MM.1S (cell line): ENCODE data around the gene C6orf136.

Experiments
- DNase-seq: peaks from one replicate; pipeline ENCODE4 v3.0.0-alpha.2; 2015
- H2AFZ ChIP-seq: fragments of 300-600 bp; sonication (generic); 2 replicates; pipeline ENCODE4 v1.6.0; 2016; ENCODE audit warnings: antibody characterized with exemption, low read length
- H3F3A ChIP-seq: fragments of 300-600 bp; sonication (generic); 2 replicates; pipeline ENCODE4 v1.6.1; 2016; ENCODE audit warnings: mild to moderate bottlenecking, antibody characterized with exemption, low read length, moderate library complexity, mixed read lengths; ENCODE audit not compliant: insufficient read depth
- H3K27ac ChIP-seq: fragments of 300-600 bp; sonication (generic); 2 replicates; pipeline ENCODE4 v1.5.1; 2016; ENCODE audit warnings: mild to moderate bottlenecking, low read length
- H3K27me3 ChIP-seq: fragments of 300-600 bp; sonication (generic); replicated peaks from 2 replicates; pipeline ENCODE4 v1.6.0; 2016; ENCODE audit warnings: low read length; ENCODE audit not compliant: insufficient read depth
- H3K36me3 ChIP-seq: fragments of 300-600 bp; sonication (generic); replicated peaks from 2 replicates; pipeline ENCODE4 v1.6.1; 2016; ENCODE audit warnings: mild to moderate bottlenecking, low read length, mixed read lengths; ENCODE audit not compliant: insufficient read depth
- H3K4me1 ChIP-seq: fragments of 300-600 bp; sonication (generic); 2 replicates; pipeline ENCODE4 v1.6.1; 2016; ENCODE audit warnings: low read length, mixed read lengths
- H3K4me2 ChIP-seq: fragments of 300-600 bp; sonication (generic); 2 replicates; pipeline ENCODE4 v1.6.0; 2016; ENCODE audit warnings: low read depth, low read length
- H3K4me3 ChIP-seq: fragments of 300-600 bp; sonication (generic); 2 replicates; pipeline ENCODE4 v1.5.1; 2016; ENCODE audit warnings: low read length, mixed read lengths
- H3K79me2 ChIP-seq: fragments of 300-600 bp; sonication (generic); 2 replicates; pipeline ENCODE4 v1.6.1; 2016; ENCODE audit warnings: mixed run types, low read length, mixed read lengths
- H3K9ac ChIP-seq: fragments of 300-600 bp; sonication (generic); 2 replicates; pipeline ENCODE4 v1.6.1; 2016; ENCODE audit warnings: low read length, mixed read lengths
- H3K9me2 ChIP-seq: fragments of 300-600 bp; sonication (generic); replicated peaks from 2 replicates; pipeline ENCODE4 v1.6.1; 2016; ENCODE audit warnings: mild to moderate bottlenecking, low read length, mixed read lengths; ENCODE audit not compliant: insufficient read depth
- H3K9me3 ChIP-seq: fragments of 300-600 bp; sonication (generic); replicated peaks from 2 replicates; pipeline ENCODE4 v1.6.1; 2016; ENCODE audit warnings: mild to moderate bottlenecking, low read length, mixed read lengths; ENCODE audit not compliant: insufficient read depth
- H4K20me1 ChIP-seq: fragments of 300-600 bp; sonication (generic); 2 replicates; pipeline ENCODE4 v1.6.1; 2016; ENCODE audit warnings: mild to moderate bottlenecking, low read length, moderate library complexity, mixed read lengths; ENCODE audit not compliant: insufficient read depth
- EZH2 ChIP-seq: fragments of 300-600 bp; sonication (generic); optimal IDR thresholded peaks from 2 replicates; pipeline ENCODE3; 2017; ENCODE audit warnings: low read depth, mild to moderate bottlenecking, antibody characterized with exemption, low read length, mixed read lengths
- EZH2phosphoT487 ChIP-seq: fragments of 300-600 bp; sonication (generic); IDR thresholded peaks from 2 replicates; pipeline ENCODE4 v1.6.1; 2018; ENCODE audit warnings: antibody characterized with exemption, low read length
- TF ChIP-seq, protein P1 (sequence below): fragments of 300-600 bp; sonication (generic); IDR thresholded peaks from 2 replicates; pipeline ENCODE4 v1.5.1; 2016; ENCODE audit warnings: antibody characterized with exemption, low read length, mixed read lengths

The C6orf136 gene

DNA sequence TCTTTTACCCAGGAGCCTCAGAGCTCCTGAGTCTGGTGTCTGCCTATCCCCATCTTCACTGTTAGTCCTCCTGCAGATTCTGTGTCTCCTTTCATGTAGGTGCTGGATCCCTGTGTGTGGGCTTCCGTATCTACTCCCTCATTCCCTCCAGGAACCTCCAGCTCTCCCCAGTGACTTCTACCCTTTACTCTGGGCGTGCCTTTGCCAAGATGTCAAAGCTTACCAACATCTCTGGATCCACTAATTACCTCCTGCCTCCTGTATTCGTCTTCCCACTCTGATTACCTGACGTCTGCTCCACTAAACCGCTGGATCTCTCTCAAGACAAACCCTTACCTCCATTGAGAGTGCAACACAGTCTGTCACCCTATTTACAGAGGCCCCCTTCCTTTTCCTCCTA lies 2.2 kb upstream of the C6orf136 start:
- Histone ChIP-seq H3K9ac (no peak overlapping the region), H3K36me3 (peaks cover 4% of the 10 kb centered on the region; the same call in 1 of the 2 replicates), H3F3A (0 out of 2 replicates have a peak, but pooled peaks cover 4% of the 10 kb centered on the region), H3K4me1 (peaks cover 5% of the 10 kb centered on the region; the same call in 1 of the 2 replicates), H3K27me3 (no peaks in the 10 kb centered on the region), H3K4me3 (no peak overlapping the region), H3K27ac (no peak overlapping the region), H3K9me3 (no peaks in the 10 kb centered on the region), H3K79me2 (peaks cover 39% of the 10 kb centered on the region), H3K4me2 (no peak overlapping the region), H3K9me2 (no peaks in the 10 kb centered on the region), H2AFZ (no peak overlapping the region), H4K20me1 (no peaks in the 10 kb centered on the region)
- no peak for TF ChIP-seq EZH2
- no peak for DNase-seq

DNA sequence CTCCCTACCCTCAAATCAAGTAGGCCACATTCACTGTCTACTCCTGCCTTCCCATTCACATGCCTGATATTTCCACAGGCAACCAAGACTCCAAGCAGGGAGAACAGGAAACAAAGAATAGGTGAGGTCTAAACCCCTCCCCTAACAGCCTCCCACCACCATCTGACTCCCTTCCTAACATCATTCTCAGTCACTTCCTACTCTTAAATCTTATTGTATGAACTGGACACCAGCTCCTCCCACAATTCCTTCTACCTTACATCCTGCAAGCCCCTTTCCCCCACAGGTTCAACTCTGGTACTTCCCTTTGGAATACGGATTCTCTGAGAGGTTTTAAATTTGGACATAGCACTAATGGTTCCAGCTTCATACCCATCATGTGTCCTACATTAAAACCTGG lies 944 bp upstream of the C6orf136 start:
- no peak overlapping the region for H3K9ac ChIP-seq
- H3K27ac ChIP-seq = no peak overlapping the region
- H3K27me3 ChIP-seq = no peaks in the 10 kb centered on the region
- peaks cover 4% of the 10 kb centered on the region; the same call in 1 of the 2 replicates for H3F3A ChIP-seq
- H3K9me2 ChIP-seq = no peaks in the 10 kb centered on the region
- no peaks in the 10 kb centered on the region for H4K20me1 ChIP-seq
- DNase-seq = no peak
- H3K4me3 ChIP-seq = no peak overlapping the region
- TF ChIP-seq EZH2phosphoT487 = no peak
- TF ChIP-seq EZH2 = no peak
- TF ChIP-seq, protein P1, sequence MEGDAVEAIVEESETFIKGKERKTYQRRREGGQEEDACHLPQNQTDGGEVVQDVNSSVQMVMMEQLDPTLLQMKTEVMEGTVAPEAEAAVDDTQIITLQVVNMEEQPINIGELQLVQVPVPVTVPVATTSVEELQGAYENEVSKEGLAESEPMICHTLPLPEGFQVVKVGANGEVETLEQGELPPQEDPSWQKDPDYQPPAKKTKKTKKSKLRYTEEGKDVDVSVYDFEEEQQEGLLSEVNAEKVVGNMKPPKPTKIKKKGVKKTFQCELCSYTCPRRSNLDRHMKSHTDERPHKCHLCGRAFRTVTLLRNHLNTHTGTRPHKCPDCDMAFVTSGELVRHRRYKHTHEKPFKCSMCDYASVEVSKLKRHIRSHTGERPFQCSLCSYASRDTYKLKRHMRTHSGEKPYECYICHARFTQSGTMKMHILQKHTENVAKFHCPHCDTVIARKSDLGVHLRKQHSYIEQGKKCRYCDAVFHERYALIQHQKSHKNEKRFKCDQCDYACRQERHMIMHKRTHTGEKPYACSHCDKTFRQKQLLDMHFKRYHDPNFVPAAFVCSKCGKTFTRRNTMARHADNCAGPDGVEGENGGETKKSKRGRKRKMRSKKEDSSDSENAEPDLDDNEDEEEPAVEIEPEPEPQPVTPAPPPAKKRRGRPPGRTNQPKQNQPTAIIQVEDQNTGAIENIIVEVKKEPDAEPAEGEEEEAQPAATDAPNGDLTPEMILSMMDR = no peak
- peak overlapping the region; percentile 77 for H3K4me2 ChIP-seq
- H3K4me1 ChIP-seq = peaks cover 5% of the 10 kb centered on the region; the same call in 1 of the 2 replicates
- H3K36me3 ChIP-seq = peaks cover 4% of the 10 kb centered on the region; the same call in 1 of the 2 replicates
- no peak overlapping the region for H2AFZ ChIP-seq
- H3K9me3 ChIP-seq = no peaks in the 10 kb centered on the region
- H3K79me2 ChIP-seq = peaks cover 42% of the 10 kb centered on the region

DNA sequence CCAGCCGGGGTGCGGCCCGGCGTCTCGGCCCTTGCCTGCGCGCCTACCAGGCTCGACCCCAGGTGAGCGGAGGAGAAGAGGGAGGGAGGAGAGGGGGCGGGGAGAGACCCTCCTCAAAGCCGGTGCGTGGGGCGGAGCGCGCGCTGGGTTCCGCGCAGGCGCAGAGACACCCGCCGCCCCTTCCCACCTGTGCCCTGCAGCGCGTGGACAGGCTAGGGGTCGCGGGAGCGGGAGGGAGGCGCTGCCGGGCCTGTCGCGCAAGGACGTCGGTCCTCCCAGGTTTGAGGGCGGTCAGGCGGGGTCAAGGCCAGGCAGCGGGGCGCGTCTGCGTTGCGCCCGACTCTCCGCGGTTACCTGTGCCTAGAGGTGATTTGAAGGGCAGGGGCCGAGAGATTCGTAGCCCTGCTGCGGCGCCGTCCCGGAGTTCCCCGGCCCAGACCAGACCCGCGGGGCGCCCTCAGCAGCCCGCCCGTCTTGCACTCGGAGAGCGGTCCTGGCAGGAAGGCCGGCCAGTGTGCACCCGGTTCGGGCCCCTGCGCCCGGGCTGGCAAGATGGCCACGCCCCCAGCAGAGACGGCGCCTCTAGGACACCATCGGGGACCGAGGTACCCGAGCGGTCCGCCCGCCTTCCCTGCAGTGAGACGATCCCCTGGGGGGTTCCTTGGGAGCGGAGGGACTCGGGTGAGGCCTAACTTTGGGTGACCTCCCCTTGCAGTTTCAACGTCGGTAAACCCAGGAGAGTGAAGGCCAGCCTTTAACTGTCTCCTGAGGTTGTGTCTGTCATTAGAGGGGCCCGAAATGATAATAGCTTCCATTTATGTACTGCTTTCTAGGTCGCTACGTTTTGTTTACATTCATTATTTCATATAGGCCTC lies 546 bp downstream of the C6orf136 start:
- H3K79me2 ChIP-seq = peaks cover 42% of the 10 kb centered on the region
- H2AFZ ChIP-seq = peak overlapping the region; percentile 77
- TF ChIP-seq EZH2 = no peak
- no peak for TF ChIP-seq EZH2phosphoT487
- TF ChIP-seq, protein P1 = no peak
- peak; percentile 70 for DNase-seq
- H3K9me2 ChIP-seq = no peaks in the 10 kb centered on the region
- peaks cover 4% of the 10 kb centered on the region; the same call in 1 of the 2 replicates for H3K36me3 ChIP-seq
- peaks cover 8% of the 10 kb centered on the region for H3F3A ChIP-seq
- no peaks in the 10 kb centered on the region for H4K20me1 ChIP-seq
- peak overlapping the region; percentile 79 for H3K27ac ChIP-seq
- no peaks in the 10 kb centered on the region for H3K27me3 ChIP-seq
- peak overlapping the region; percentile 99 for H3K4me3 ChIP-seq
- peak overlapping the region; percentile 96 for H3K9ac ChIP-seq
- no peaks in the 10 kb centered on the region for H3K9me3 ChIP-seq
- H3K4me1 ChIP-seq = peaks cover 5% of the 10 kb centered on the region; the same call in 1 of the 2 replicates
- peak overlapping the region; percentile 93 for H3K4me2 ChIP-seq
